Spleen (tissue), 3 donors: Measurements from ENCODE around the gene DISC1.

Source experiments
- POLR2A ChIP-seq, 3 donors: fragments of 450-650 bp; IDR thresholded peaks; one replicate each; pipeline ENCODE4 v1.5.1; 2017; ENCODE audit warnings: antibody characterized with exemption in 3 of 3, mild to moderate bottlenecking in 1 of 3
- POLR2AphosphoS5 ChIP-seq, 3 donors: sonication (generic); formaldehyde crosslinking; IDR thresholded peaks; one replicate each; pipeline ENCODE4 v1.5.1; 2017; ENCODE audit warnings: antibody characterized with exemption in 3 of 3

GRCh38 chr1:231899046-231899445 lies 272.5 kb downstream of the DISC1 start:
- TF ChIP-seq POLR2AphosphoS5 (IDR thresholded peaks at IDR 0.05) (no peak), POLR2A (IDR thresholded peaks at IDR 0.05) (no peak)
